ENCODE data around the gene GRIA1. TPM values are rescaled to one million over a fixed set of nuclear protein-coding genes. Genes with fewer than 3 reads are reported as not detected.

Gene GRIA1
- total and polyA plus RNA-seq, 2 donors (not counting 1 experiment from before 2014, with no cell fraction given), result not detected

- Histone ChIP-seq H3K9me3 (ENCODE audit: control extremely low read depth in 1 of 3, control insufficient read depth in 2 of 3, insufficient read depth in 1 of 3, low read length in 2 of 3) (no peaks in the 10 kb centered on the region), H3K4me1 (ENCODE audit: control insufficient read depth in 2 of 2, insufficient read depth in 2 of 2, low read length in 2 of 2) (no peaks in the 10 kb centered on the region), H3K27ac (ENCODE audit: low read length in 2 of 2) (no peak overlapping the region), H3K4me2 (replicated peaks; ENCODE audit: low read depth, low read length, poor library complexity, severe bottlenecking) (no peak overlapping the region), H3K27me3 (replicated peaks in 1 of 4; ENCODE audit: control extremely low read depth in 1 of 4, control insufficient read depth in 3 of 4, insufficient read depth in 4 of 4, low read length in 3 of 4) (no peaks in the 10 kb centered on the region), H3K79me2 (ENCODE audit: control insufficient read depth, insufficient read depth, low read length) (no peaks in the 10 kb centered on the region), H2AFZ (ENCODE audit: insufficient read depth, low read depth, low read length, poor library complexity, severe bottlenecking) (no peak overlapping the region), H3K4me3 (ENCODE audit: control extremely low read depth in 1 of 5, extremely low read depth in 1 of 5, insufficient read depth in 1 of 5, low read depth in 2 of 5, low read length in 4 of 5) (no peak overlapping the region), H4K20me1 (ENCODE audit: control insufficient read depth, insufficient read depth, low read length, poor library complexity, severe bottlenecking) (no peaks in the 10 kb centered on the region), H3K36me3 (replicated peaks in 1 of 2; ENCODE audit: control extremely low read depth in 1 of 2, control insufficient read depth in 1 of 2, extremely low read depth in 1 of 2, insufficient read depth in 2 of 2, low read length in 1 of 2) (no peaks in the 10 kb centered on the region), H3K9ac (ENCODE audit: low read length) (no peak overlapping the region)
- 14% methylated on average over 1 of the region's 5 CpGs for WGBS (ENCODE audit: insufficient coverage)
- intact Hi-C loops (cut with micrococcal nuclease), result no loop called here
- Mint-ChIP-seq H3K9me3 (ENCODE audit: insufficient read depth) (no peaks in the 10 kb centered on the region), H3K4me3 (no peak overlapping the region), H3K4me1 (no peaks in the 10 kb centered on the region), H3K27ac (no peak overlapping the region), H3K27me3 (peaks cover 9% of the 10 kb centered on the region)
- TF ChIP-seq, protein P1, sequence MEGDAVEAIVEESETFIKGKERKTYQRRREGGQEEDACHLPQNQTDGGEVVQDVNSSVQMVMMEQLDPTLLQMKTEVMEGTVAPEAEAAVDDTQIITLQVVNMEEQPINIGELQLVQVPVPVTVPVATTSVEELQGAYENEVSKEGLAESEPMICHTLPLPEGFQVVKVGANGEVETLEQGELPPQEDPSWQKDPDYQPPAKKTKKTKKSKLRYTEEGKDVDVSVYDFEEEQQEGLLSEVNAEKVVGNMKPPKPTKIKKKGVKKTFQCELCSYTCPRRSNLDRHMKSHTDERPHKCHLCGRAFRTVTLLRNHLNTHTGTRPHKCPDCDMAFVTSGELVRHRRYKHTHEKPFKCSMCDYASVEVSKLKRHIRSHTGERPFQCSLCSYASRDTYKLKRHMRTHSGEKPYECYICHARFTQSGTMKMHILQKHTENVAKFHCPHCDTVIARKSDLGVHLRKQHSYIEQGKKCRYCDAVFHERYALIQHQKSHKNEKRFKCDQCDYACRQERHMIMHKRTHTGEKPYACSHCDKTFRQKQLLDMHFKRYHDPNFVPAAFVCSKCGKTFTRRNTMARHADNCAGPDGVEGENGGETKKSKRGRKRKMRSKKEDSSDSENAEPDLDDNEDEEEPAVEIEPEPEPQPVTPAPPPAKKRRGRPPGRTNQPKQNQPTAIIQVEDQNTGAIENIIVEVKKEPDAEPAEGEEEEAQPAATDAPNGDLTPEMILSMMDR (IDR thresholded peaks at IDR 0.05), result no peak
- TF ChIP-seq EZH2 (IDR thresholded peaks at IDR 0.05; ENCODE audit: borderline replicate concordance, insufficient read depth, low read depth, low read length, poor library complexity, severe bottlenecking), result no peak
- no peak for ATAC-seq (ENCODE audit: low read depth)
- ChIA-PET POLR2A (no interaction called here), CTCF (no interaction called here)
- no peak for DNase-seq
Observed at GRCh38 chr5:153777681-153778581, 287.5 kb downstream of the GRIA1 start.

DNA sequence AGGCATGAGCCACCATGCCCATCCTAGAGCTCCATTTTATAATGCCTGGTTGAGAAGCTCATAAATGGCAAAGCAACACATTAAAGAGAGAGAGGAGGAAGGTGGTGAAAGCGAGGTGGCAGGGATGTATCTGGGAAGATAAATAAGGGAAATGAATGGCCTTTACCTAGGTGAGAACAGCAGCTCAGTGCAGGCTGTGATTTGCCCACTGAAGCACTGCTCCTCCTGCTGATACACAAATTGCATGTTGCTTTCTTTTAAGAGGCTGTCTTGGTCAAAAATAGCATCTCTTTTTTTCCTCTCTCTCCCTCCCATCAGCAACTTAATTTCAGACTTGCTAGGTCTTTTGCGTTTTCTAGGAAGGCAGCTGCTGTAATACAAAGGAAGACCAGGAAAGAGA lies 289.4 kb downstream of the GRIA1 start:
- peaks cover 9% of the 10 kb centered on the region for H3K27me3 Mint-ChIP-seq
- H3K36me3 ChIP-seq (replicated peaks in 1 of 2; ENCODE audit: control extremely low read depth in 1 of 2, control insufficient read depth in 1 of 2, extremely low read depth in 1 of 2, insufficient read depth in 2 of 2, low read length in 1 of 2), result no peaks in the 10 kb centered on the region
- H3K9me3 ChIP-seq (ENCODE audit: control extremely low read depth in 1 of 3, control insufficient read depth in 2 of 3, insufficient read depth in 1 of 3, low read length in 2 of 3), result no peaks in the 10 kb centered on the region
- no peak for TF ChIP-seq EZH2 (IDR thresholded peaks at IDR 0.05; ENCODE audit: borderline replicate concordance, insufficient read depth, low read depth, low read length, poor library complexity, severe bottlenecking)
- TF ChIP-seq, protein P1 (IDR thresholded peaks at IDR 0.05), result no peak
- H2AFZ ChIP-seq (ENCODE audit: insufficient read depth, low read depth, low read length, poor library complexity, severe bottlenecking), result no peak overlapping the region
- intact Hi-C loops (cut with micrococcal nuclease), result no loop called here
- no peak for ATAC-seq (ENCODE audit: low read depth)
- no peaks in the 10 kb centered on the region for H4K20me1 ChIP-seq (ENCODE audit: control insufficient read depth, insufficient read depth, low read length, poor library complexity, severe bottlenecking)
- no peak overlapping the region for H3K27ac Mint-ChIP-seq
- H3K27ac ChIP-seq (ENCODE audit: low read length in 2 of 2), result no peak overlapping the region
- H3K9ac ChIP-seq (ENCODE audit: low read length), result no peak overlapping the region
- 71% methylated on average over 2 of the region's 2 CpGs for WGBS (ENCODE audit: insufficient coverage)
- H3K79me2 ChIP-seq (ENCODE audit: control insufficient read depth, insufficient read depth, low read length), result no peaks in the 10 kb centered on the region
- H3K4me3 ChIP-seq (ENCODE audit: control extremely low read depth in 1 of 5, extremely low read depth in 1 of 5, insufficient read depth in 1 of 5, low read depth in 2 of 5, low read length in 4 of 5), result no peak overlapping the region
- no peaks in the 10 kb centered on the region for H3K4me1 Mint-ChIP-seq
- H3K27me3 ChIP-seq (replicated peaks in 1 of 4; ENCODE audit: control extremely low read depth in 1 of 4, control insufficient read depth in 3 of 4, insufficient read depth in 4 of 4, low read length in 3 of 4), result no peaks in the 10 kb centered on the region
- H3K9me3 Mint-ChIP-seq (ENCODE audit: insufficient read depth), result no peaks in the 10 kb centered on the region
- CTCF ChIA-PET, result no interaction called here
- POLR2A ChIA-PET, result no interaction called here
- no peaks in the 10 kb centered on the region for H3K4me1 ChIP-seq (ENCODE audit: control insufficient read depth in 2 of 2, insufficient read depth in 2 of 2, low read length in 2 of 2)
- H3K4me3 Mint-ChIP-seq, result no peak overlapping the region
- no peak for DNase-seq
- H3K4me2 ChIP-seq (replicated peaks; ENCODE audit: low read depth, low read length, poor library complexity, severe bottlenecking), result no peak overlapping the region

Data from B cell (primary cell).